Measurements from ENCODE around the gene LGALS3BP. TPM values are rescaled to one million over a fixed set of nuclear protein-coding genes. Genes with fewer than 3 reads are reported as not detected.

The LGALS3BP gene
- polyA plus RNA-seq, 1 donor = 325 TPM

- Histone ChIP-seq H3K27ac (ENCODE audit: low read length) (peak overlapping the region; percentile 65), H3K36me3 (ENCODE audit: control insufficient read depth, insufficient read depth, low read length) (peaks cover under 1% of the 10 kb centered on the region), H3K4me3 (ENCODE audit: low read length) (no peak overlapping the region), H3K9me3 (ENCODE audit: control insufficient read depth, low read depth, low read length) (no peaks in the 10 kb centered on the region), H3K4me1 (ENCODE audit: control insufficient read depth, insufficient read depth, low read length) (peaks cover 36% of the 10 kb centered on the region), H3K27me3 (ENCODE audit: control insufficient read depth, insufficient read depth, low read length) (no peaks in the 10 kb centered on the region)
- WGBS (ENCODE audit: insufficient coverage, low lambda C conversion rate) = no CpG with 5 or more reads among the region's 4 CpGs
- DNase-seq = no peak
Observed at GRCh38 chr17:78961571-78961970, 18.2 kb downstream of the LGALS3BP start.

GRCh38 chr17:78960928-78961327, 18.8 kb downstream of the LGALS3BP start:
- H3K9me3 ChIP-seq (ENCODE audit: control insufficient read depth, low read depth, low read length) = no peaks in the 10 kb centered on the region
- H3K36me3 ChIP-seq (ENCODE audit: control insufficient read depth, insufficient read depth, low read length) = no peaks in the 10 kb centered on the region
- peak overlapping the region; percentile 73 for H3K27ac ChIP-seq (ENCODE audit: low read length)
- H3K4me3 ChIP-seq (ENCODE audit: low read length) = no peak overlapping the region
- WGBS (ENCODE audit: insufficient coverage, low lambda C conversion rate) = no CpG with 5 or more reads among the region's 5 CpGs
- H3K27me3 ChIP-seq (ENCODE audit: control insufficient read depth, insufficient read depth, low read length) = no peaks in the 10 kb centered on the region
- peaks cover 36% of the 10 kb centered on the region for H3K4me1 ChIP-seq (ENCODE audit: control insufficient read depth, insufficient read depth, low read length)
- DNase-seq = peak; percentile 54 to 72

- WGBS (ENCODE audit: insufficient coverage, low lambda C conversion rate) = no CpG with 5 or more reads among the region's 12 CpGs
- Histone ChIP-seq H3K4me1 (ENCODE audit: control insufficient read depth, insufficient read depth, low read length) (peaks cover 36% of the 10 kb centered on the region), H3K36me3 (ENCODE audit: control insufficient read depth, insufficient read depth, low read length) (no peaks in the 10 kb centered on the region), H3K27me3 (ENCODE audit: control insufficient read depth, insufficient read depth, low read length) (no peaks in the 10 kb centered on the region), H3K9me3 (ENCODE audit: control insufficient read depth, low read depth, low read length) (no peaks in the 10 kb centered on the region), H3K4me3 (ENCODE audit: low read length) (no peak overlapping the region), H3K27ac (ENCODE audit: low read length) (no peak overlapping the region)
- DNase-seq = peak in 1 of 2 donors; percentile 64
Observed at GRCh38 chr17:78959803-78960202, 19.9 kb downstream of the LGALS3BP start.

GRCh38 chr17:78958641-78959127, 21.0 kb downstream of the LGALS3BP start:
- DNase-seq = peak; percentile 56 to 71
- 50% methylated on average over 2 of the region's 7 CpGs for WGBS (ENCODE audit: insufficient coverage, low lambda C conversion rate)
- H3K27ac ChIP-seq (ENCODE audit: low read length) = peak overlapping the region; percentile 63

GRCh38 chr17:78957128-78957527, 22.6 kb downstream of the LGALS3BP start:
- H3K4me3 ChIP-seq (ENCODE audit: low read length) = no peak overlapping the region
- no peaks in the 10 kb centered on the region for H3K36me3 ChIP-seq (ENCODE audit: control insufficient read depth, insufficient read depth, low read length)
- H3K4me1 ChIP-seq (ENCODE audit: control insufficient read depth, insufficient read depth, low read length) = peaks cover 34% of the 10 kb centered on the region
- no peak for DNase-seq
- WGBS (ENCODE audit: insufficient coverage, low lambda C conversion rate) = no CpG with 5 or more reads among the region's 12 CpGs
- no peaks in the 10 kb centered on the region for H3K27me3 ChIP-seq (ENCODE audit: control insufficient read depth, insufficient read depth, low read length)
- no peaks in the 10 kb centered on the region for H3K9me3 ChIP-seq (ENCODE audit: control insufficient read depth, low read depth, low read length)
- no peak overlapping the region for H3K27ac ChIP-seq (ENCODE audit: low read length)

More at GRCh38 chr17:78958641-78959127, 21.0 kb downstream of the LGALS3BP start:
- H3K9me3 ChIP-seq (ENCODE audit: control insufficient read depth, low read depth, low read length) = no peaks in the 10 kb centered on the region
- H3K27me3 ChIP-seq (ENCODE audit: control insufficient read depth, insufficient read depth, low read length) = no peaks in the 10 kb centered on the region
- no peak overlapping the region for H3K4me3 ChIP-seq (ENCODE audit: low read length)
- no peaks in the 10 kb centered on the region for H3K36me3 ChIP-seq (ENCODE audit: control insufficient read depth, insufficient read depth, low read length)
- H3K4me1 ChIP-seq (ENCODE audit: control insufficient read depth, insufficient read depth, low read length) = peaks cover 36% of the 10 kb centered on the region

GRCh38 chr17:78956254-78956653, 23.5 kb downstream of the LGALS3BP start:
- H3K9me3 ChIP-seq (ENCODE audit: control insufficient read depth, low read depth, low read length) = no peaks in the 10 kb centered on the region
- H3K4me1 ChIP-seq (ENCODE audit: control insufficient read depth, insufficient read depth, low read length) = peaks cover 32% of the 10 kb centered on the region
- H3K36me3 ChIP-seq (ENCODE audit: control insufficient read depth, insufficient read depth, low read length) = no peaks in the 10 kb centered on the region
- H3K27ac ChIP-seq (ENCODE audit: low read length) = no peak overlapping the region
- 96% methylated on average over 4 of the region's 11 CpGs for WGBS (ENCODE audit: insufficient coverage, low lambda C conversion rate)
- H3K27me3 ChIP-seq (ENCODE audit: control insufficient read depth, insufficient read depth, low read length) = no peaks in the 10 kb centered on the region
- DNase-seq = no peak
- H3K4me3 ChIP-seq (ENCODE audit: low read length) = no peak overlapping the region

- no peak for DNase-seq
- H3K27me3 ChIP-seq (ENCODE audit: control insufficient read depth, insufficient read depth, low read length) = no peaks in the 10 kb centered on the region
- H3K4me3 ChIP-seq (ENCODE audit: low read length) = no peak overlapping the region
- no peaks in the 10 kb centered on the region for H3K36me3 ChIP-seq (ENCODE audit: control insufficient read depth, insufficient read depth, low read length)
- H3K4me1 ChIP-seq (ENCODE audit: control insufficient read depth, insufficient read depth, low read length) = peaks cover 28% of the 10 kb centered on the region
- no CpG with 5 or more reads among the region's 14 CpGs for WGBS (ENCODE audit: insufficient coverage, low lambda C conversion rate)
- no peak overlapping the region for H3K27ac ChIP-seq (ENCODE audit: low read length)
- H3K9me3 ChIP-seq (ENCODE audit: control insufficient read depth, low read depth, low read length) = peaks cover 6% of the 10 kb centered on the region
Observed at GRCh38 chr17:78954684-78955083, 25.0 kb downstream of the LGALS3BP start.

GRCh38 chr17:78953356-78954350, 26.1 kb downstream of the LGALS3BP start:
- H3K36me3 ChIP-seq (ENCODE audit: control insufficient read depth, insufficient read depth, low read length) = no peaks in the 10 kb centered on the region
- DNase-seq = no peak
- peaks cover 6% of the 10 kb centered on the region for H3K9me3 ChIP-seq (ENCODE audit: control insufficient read depth, low read depth, low read length)
- peaks cover 21% of the 10 kb centered on the region for H3K4me1 ChIP-seq (ENCODE audit: control insufficient read depth, insufficient read depth, low read length)
- no peaks in the 10 kb centered on the region for H3K27me3 ChIP-seq (ENCODE audit: control insufficient read depth, insufficient read depth, low read length)
- WGBS (ENCODE audit: insufficient coverage, low lambda C conversion rate) = no CpG with 5 or more reads among the region's 29 CpGs
- no peak overlapping the region for H3K4me3 ChIP-seq (ENCODE audit: low read length)
- H3K27ac ChIP-seq (ENCODE audit: low read length) = no peak overlapping the region

GRCh38 chr17:78952706-78953105, 27.0 kb downstream of the LGALS3BP start:
- H3K27me3 ChIP-seq (ENCODE audit: control insufficient read depth, insufficient read depth, low read length) = no peaks in the 10 kb centered on the region
- H3K9me3 ChIP-seq (ENCODE audit: control insufficient read depth, low read depth, low read length) = peaks cover 6% of the 10 kb centered on the region
- no peak for DNase-seq
- no peak overlapping the region for H3K4me3 ChIP-seq (ENCODE audit: low read length)
- peaks cover 18% of the 10 kb centered on the region for H3K4me1 ChIP-seq (ENCODE audit: control insufficient read depth, insufficient read depth, low read length)
- H3K36me3 ChIP-seq (ENCODE audit: control insufficient read depth, insufficient read depth, low read length) = no peaks in the 10 kb centered on the region
- no peak overlapping the region for H3K27ac ChIP-seq (ENCODE audit: low read length)
- WGBS (ENCODE audit: insufficient coverage, low lambda C conversion rate) = no CpG with 5 or more reads among the region's 10 CpGs

GRCh38 chr17:78951967-78952551, 27.7 kb downstream of the LGALS3BP start:
- Histone ChIP-seq H3K27me3 (ENCODE audit: control insufficient read depth, insufficient read depth, low read length) (no peaks in the 10 kb centered on the region), H3K27ac (ENCODE audit: low read length) (peak overlapping the region; percentile 55), H3K4me1 (ENCODE audit: control insufficient read depth, insufficient read depth, low read length) (peaks cover 25% of the 10 kb centered on the region), H3K36me3 (ENCODE audit: control insufficient read depth, insufficient read depth, low read length) (no peaks in the 10 kb centered on the region), H3K4me3 (ENCODE audit: low read length) (no peak overlapping the region), H3K9me3 (ENCODE audit: control insufficient read depth, low read depth, low read length) (peaks cover 6% of the 10 kb centered on the region)
- peak in 1 of 2 donors; percentile 62 for DNase-seq
- no CpG with 5 or more reads among the region's 12 CpGs for WGBS (ENCODE audit: insufficient coverage, low lambda C conversion rate)
